Measurements from ENCODE around the gene CELF5. TPM values are rescaled to one million over a fixed set of nuclear protein-coding genes. Genes with fewer than 3 reads are reported as not detected.
"Not testable (repeated sequence)": the region's sequence is repeated elsewhere in the genome, so short reads cannot be mapped to it uniquely, and the experiment has no call there.

The CELF5 gene
- total and polyA plus RNA-seq, 12 donors = not detected

DNA sequence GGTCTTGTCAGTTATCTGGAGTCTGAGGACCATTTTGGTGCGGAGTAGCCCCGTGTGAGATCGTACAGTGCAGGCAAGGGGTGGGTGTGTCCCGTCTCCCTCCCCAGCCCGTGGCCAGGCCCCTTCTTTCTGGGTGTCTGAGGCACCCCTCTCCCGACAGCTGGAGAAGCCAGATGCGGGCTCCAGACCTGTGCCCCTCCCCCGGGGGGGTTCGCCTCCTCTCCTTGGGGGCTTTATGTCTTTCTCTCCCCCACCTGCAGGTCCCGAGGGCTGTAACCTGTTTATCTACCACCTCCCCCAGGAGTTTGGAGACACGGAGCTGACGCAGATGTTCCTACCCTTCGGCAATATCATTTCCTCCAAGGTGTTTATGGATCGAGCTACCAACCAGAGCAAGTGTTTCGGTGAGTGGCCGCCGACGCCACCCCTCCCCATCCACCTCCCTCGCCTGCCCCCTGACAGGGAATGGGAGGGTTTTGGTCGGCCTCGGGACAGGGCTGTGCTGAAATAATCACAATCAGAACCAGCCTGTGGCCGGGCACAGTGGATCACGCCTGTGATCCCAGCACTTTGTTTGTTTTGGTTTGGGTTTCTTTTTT lies 65.6 kb downstream of the CELF5 start:
- intact Hi-C loops (cut with DNase I) = no loop called here
- no peak overlapping the region for H3K4me3 ChIP-seq
- ATAC-seq (no peak), DNase-seq (no peak)
- no peaks in the 10 kb centered on the region for H3K36me3 ChIP-seq
- WGBS, 2 donors = 19 to 22% methylated on average over 23 of the region's 23 CpGs
- H3K4me1 ChIP-seq = peaks cover 0 to 2% (median 0%) of the 10 kb centered on the region in 9 donors
- no peaks in the 10 kb centered on the region for H3K9me3 ChIP-seq
- H3K27ac ChIP-seq = no peak overlapping the region
- TF ChIP-seq, protein P1, sequence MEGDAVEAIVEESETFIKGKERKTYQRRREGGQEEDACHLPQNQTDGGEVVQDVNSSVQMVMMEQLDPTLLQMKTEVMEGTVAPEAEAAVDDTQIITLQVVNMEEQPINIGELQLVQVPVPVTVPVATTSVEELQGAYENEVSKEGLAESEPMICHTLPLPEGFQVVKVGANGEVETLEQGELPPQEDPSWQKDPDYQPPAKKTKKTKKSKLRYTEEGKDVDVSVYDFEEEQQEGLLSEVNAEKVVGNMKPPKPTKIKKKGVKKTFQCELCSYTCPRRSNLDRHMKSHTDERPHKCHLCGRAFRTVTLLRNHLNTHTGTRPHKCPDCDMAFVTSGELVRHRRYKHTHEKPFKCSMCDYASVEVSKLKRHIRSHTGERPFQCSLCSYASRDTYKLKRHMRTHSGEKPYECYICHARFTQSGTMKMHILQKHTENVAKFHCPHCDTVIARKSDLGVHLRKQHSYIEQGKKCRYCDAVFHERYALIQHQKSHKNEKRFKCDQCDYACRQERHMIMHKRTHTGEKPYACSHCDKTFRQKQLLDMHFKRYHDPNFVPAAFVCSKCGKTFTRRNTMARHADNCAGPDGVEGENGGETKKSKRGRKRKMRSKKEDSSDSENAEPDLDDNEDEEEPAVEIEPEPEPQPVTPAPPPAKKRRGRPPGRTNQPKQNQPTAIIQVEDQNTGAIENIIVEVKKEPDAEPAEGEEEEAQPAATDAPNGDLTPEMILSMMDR (IDR thresholded peaks at IDR 0.05) = no peak
- peaks cover 0 to 81% (median 64%) of the 10 kb centered on the region in 7 donors for H3K27me3 ChIP-seq

DNA sequence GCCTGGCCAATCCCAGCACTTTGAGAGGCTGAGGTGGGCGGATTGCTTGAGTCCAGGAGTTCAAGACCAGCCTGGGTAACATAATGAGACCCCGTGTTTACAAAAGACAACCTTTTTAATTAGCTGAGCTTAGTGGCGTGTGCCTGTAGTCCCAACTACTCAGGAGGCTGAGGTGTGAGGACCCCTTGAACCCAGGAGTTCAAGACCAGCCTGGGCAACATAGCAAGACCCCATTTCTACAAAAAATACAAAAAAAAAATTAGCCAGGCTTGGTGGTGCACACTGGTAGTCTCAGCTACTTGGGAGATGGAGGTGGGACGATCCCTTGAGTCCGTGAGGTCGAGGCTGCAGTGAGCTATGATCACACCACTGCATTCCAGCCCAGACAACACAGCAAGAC lies 66.4 kb downstream of the CELF5 start:
- 88 to 90% methylated on average over 6 of the region's 6 CpGs for WGBS, 2 donors
- H3K27ac ChIP-seq; intact Hi-C loops (cut with DNase I): not testable (repeated sequence)

DNA sequence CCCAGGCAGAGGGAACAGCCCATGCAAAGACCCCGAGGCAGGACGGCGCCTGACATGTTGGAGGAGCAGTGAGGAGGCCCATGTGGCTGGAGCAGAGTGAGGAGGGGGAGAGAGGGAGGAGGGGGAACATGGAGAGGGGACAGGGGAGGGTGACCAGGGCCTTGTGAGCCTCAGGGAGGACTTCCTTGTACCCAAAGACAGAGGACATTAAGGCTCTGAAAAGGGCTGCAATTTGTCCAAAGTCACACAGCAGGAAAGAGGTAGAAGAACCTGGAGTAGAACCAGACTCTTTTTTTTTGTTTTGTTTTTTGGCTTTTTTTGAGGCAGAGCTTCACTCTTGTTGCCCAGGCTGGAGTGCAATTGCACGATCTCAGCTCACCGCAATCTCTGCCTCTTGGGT lies 67.2 kb downstream of the CELF5 start:
- H3K9me3 ChIP-seq = no peaks in the 10 kb centered on the region
- TF ChIP-seq, protein P1 (IDR thresholded peaks at IDR 0.05) = no peak

More for the DNA sequence above, 66.4 kb downstream of the CELF5 start:
- not testable (repeated sequence) for H3K4me1 ChIP-seq, H3K4me3 ChIP-seq, ATAC-seq, H3K36me3 ChIP-seq, H3K9me3 ChIP-seq, DNase-seq
- peaks cover 0 to 81% (median 66%) of the 10 kb centered on the region in 7 donors for H3K27me3 ChIP-seq

DNA sequence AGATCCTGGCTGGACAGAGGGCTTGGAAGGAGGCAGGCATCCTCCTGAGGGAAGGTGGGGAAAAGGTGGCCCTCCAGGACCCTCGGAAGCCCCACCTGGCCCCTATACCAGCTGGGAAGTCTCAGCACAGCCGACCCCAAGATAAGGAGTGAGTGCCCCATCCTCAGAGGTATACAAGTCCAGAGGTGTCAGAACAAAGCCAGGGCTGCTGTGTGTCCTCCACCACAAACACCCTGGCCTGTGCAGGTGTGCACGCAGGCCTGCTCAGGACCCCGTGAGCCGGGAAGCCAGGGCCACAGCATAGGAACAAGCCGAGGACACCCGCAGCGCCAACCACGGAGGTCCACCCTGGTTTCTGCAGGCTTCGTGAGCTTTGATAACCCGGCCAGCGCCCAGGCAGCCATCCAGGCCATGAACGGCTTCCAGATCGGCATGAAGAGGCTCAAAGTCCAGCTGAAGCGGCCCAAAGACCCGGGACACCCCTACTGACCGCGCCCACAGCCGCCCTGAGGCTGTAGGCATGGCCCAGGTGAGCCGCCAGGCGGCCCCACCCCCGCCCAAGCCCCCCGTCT lies 68.6 kb downstream of the CELF5 start:
- peaks cover 0 to 83% (median 61%) of the 10 kb centered on the region in 7 donors for H3K27me3 ChIP-seq
- intact Hi-C loops (cut with DNase I) = no loop called here

More for the DNA sequence above, 67.2 kb downstream of the CELF5 start:
- peaks cover 0 to 79% (median 60%) of the 10 kb centered on the region in 7 donors for H3K27me3 ChIP-seq
- no peak overlapping the region for H3K27ac ChIP-seq
- no peak for DNase-seq
- intact Hi-C loops (cut with DNase I) = no loop called here
- no peak overlapping the region for H3K4me3 ChIP-seq
- no peaks in the 10 kb centered on the region for H3K4me1 ChIP-seq
- WGBS, 2 donors = 74% methylated on average over 5 of the region's 5 CpGs
- ATAC-seq = no peak
- H3K36me3 ChIP-seq = no peaks in the 10 kb centered on the region

More for the DNA sequence above, 68.6 kb downstream of the CELF5 start:
- Histone ChIP-seq H3K27ac (no peak overlapping the region), H3K36me3 (no peaks in the 10 kb centered on the region), H3K4me3 (no peak overlapping the region), H3K4me1 (no peaks in the 10 kb centered on the region), H3K9me3 (no peaks in the 10 kb centered on the region)
- TF ChIP-seq, protein P1 (IDR thresholded peaks at IDR 0.05) = no peak
- DNase-seq (no peak), ATAC-seq (no peak)
- 83 to 84% methylated on average over 23 of the region's 23 CpGs for WGBS, 2 donors
